Natural killer cell (primary cell): ENCODE data around the gene P2RX3. TPM values are rescaled to one million over a fixed set of nuclear protein-coding genes. Genes with fewer than 3 reads are reported as not detected.

Source experiments
- ATAC-seq, 3 donors: fragments of 150-1000 bp in 2 of 3; fragments of 200-7000 bp in 1 of 3; cut with Tn5 transposase; 1 replicate in 1 of 3; 2 replicates in 2 of 3; pipeline ENCODE4 v1.10.0; 2021; ENCODE audit warnings: mild to moderate bottlenecking in 2 of 3, moderate library complexity in 2 of 3
- DNase-seq, 2 donors: peaks; one replicate each; pipeline versions ENCODE4 v3.0.0 to v3.0.0-alpha.2; 2013 to 2021; ENCODE audit warnings: mixed read lengths in 1 of 2
- H3K27ac ChIP-seq: one replicate; pipeline ENCODE4 v1.5.1; 2013; ENCODE audit warnings: mild to moderate bottlenecking, low read length
- H3K27me3 ChIP-seq: one replicate; pipeline ENCODE4 v1.6.1; 2013; ENCODE audit warnings: low read length; ENCODE audit not compliant: control insufficient read depth, insufficient read depth
- H3K36me3 ChIP-seq: one replicate; pipeline ENCODE4 v1.6.1; 2013; ENCODE audit warnings: low read length; ENCODE audit not compliant: control insufficient read depth, insufficient read depth
- H3K4me1 ChIP-seq: one replicate; pipeline ENCODE4 v1.6.1; 2013; ENCODE audit warnings: low read length; ENCODE audit not compliant: control insufficient read depth, insufficient read depth
- H3K4me3 ChIP-seq: one replicate; pipeline ENCODE4 v1.5.1; 2013; ENCODE audit warnings: low read length
- H3K9me3 ChIP-seq: one replicate; pipeline ENCODE4 v1.6.1; 2013; ENCODE audit warnings: low read length; ENCODE audit not compliant: control insufficient read depth, insufficient read depth
- H3K27ac Mint-ChIP-seq, 2 donors: one replicate each; pipeline ENCODE4 v1.8.0; 2022; ENCODE audit warnings: mild to moderate bottlenecking in 2 of 2, mixed read lengths in 2 of 2, moderate library complexity in 1 of 2
- H3K27me3 Mint-ChIP-seq, 2 donors: one replicate each; pipeline ENCODE4 v1.8.0; 2022; ENCODE audit warnings: low read depth in 2 of 2, mixed read lengths in 2 of 2
- H3K36me3 Mint-ChIP-seq: one replicate; pipeline ENCODE4 v1.8.0; 2022; ENCODE audit warnings: mixed read lengths
- H3K4me1 Mint-ChIP-seq, 2 donors: one replicate each; pipeline ENCODE4 v1.8.0; 2022; ENCODE audit warnings: mixed read lengths in 2 of 2
- H3K4me3 Mint-ChIP-seq: one replicate; pipeline ENCODE4 v1.8.0; 2022; ENCODE audit warnings: mild to moderate bottlenecking, moderate library complexity, mixed read lengths
- H3K9me3 Mint-ChIP-seq, 2 donors: one replicate each; pipeline ENCODE4 v1.8.0; 2022; ENCODE audit warnings: mixed read lengths in 2 of 2
- CTCF ChIP-seq: fragments of 200-600 bp; IDR thresholded peaks from one replicate; pipeline ENCODE4 v1.8.0; 2022; ENCODE audit warnings: antibody characterized with exemption
- WGBS: methylation state at CpG from one replicate; pipeline ENCODE4 v1.1.7; 2013; ENCODE audit warnings: missing lambda C conversion rate; ENCODE audit not compliant: insufficient coverage; 5-methylcytosine and 5-hydroxymethylcytosine counted together
- intact Hi-C: fragments of 100-400 bp; cut with micrococcal nuclease; formaldehyde crosslinking; loops from one replicate; pipeline ENCODE4 v1.14.2; 2022
- total RNA-seq, 4 donors: library from RNA; stranded (reverse); fragments of 120-200 nt in 1 of 4; gene quantifications; one replicate each; pipeline versions ENCODE4 v1.2.3 to v1.2.4, GENCODE V29; 2013 to 2022

P2RX3 gene
- total RNA-seq = not detected
- not detected for total RNA-seq (2013)

- H3K36me3 Mint-ChIP-seq = no peaks in the 10 kb centered on the region
- H3K4me3 Mint-ChIP-seq = peak within 1 kb of the TSS; percentile 9
- no peak within 1 kb of the TSS for H3K4me3 ChIP-seq
- H3K27me3 ChIP-seq = no peaks in the 10 kb centered on the region
- no peak for ATAC-seq
- peaks cover 2% of the 10 kb centered on the region for H3K36me3 ChIP-seq
- intact Hi-C loops = loop anchor here (5.0 kb wide), 2 partner anchors 89 to 329 kb away; partner anchors contain the start of genes SLC43A3 and ZDHHC5
- peak within 1 kb of the TSS in 1 of 2 donors; percentile 18 for H3K27ac Mint-ChIP-seq
- DNase-seq = no peak
- no peak for TF ChIP-seq CTCF
- peaks cover 0 to 13% of the 10 kb centered on the region in 2 donors for H3K27me3 Mint-ChIP-seq
- no peaks in the 10 kb centered on the region for H3K9me3 Mint-ChIP-seq
- 77% methylated on average over 4 of the region's 4 CpGs for WGBS
- H3K4me1 ChIP-seq = peaks cover 32% of the 10 kb centered on the region
- H3K9me3 ChIP-seq = no peaks in the 10 kb centered on the region
- H3K27ac ChIP-seq = no peak within 1 kb of the TSS
- H3K4me1 Mint-ChIP-seq = peaks cover 46% of the 10 kb centered on the region in 2 donors
Measured at GRCh38 chr11:57338142-57338541, at the start of gene P2RX3. TSS of gene P2RX3 (plus strand) at chr11:57338352. CDS start at chr11:57338551, 199 bp downstream.

- no peak for DNase-seq
- Mint-ChIP-seq H3K27ac (no peak overlapping the region), H3K4me1 (no peaks in the 10 kb centered on the region), H3K9me3 (no peaks in the 10 kb centered on the region), H3K36me3 (no peaks in the 10 kb centered on the region), H3K27me3 (peaks cover 3 to 22% of the 10 kb centered on the region in 2 donors), H3K4me3 (no peak overlapping the region)
- Histone ChIP-seq H3K4me1 (no peaks in the 10 kb centered on the region), H3K27ac (no peak overlapping the region), H3K36me3 (no peaks in the 10 kb centered on the region), H3K27me3 (no peaks in the 10 kb centered on the region), H3K4me3 (no peak overlapping the region), H3K9me3 (no peaks in the 10 kb centered on the region)
- WGBS = 26% methylated on average over 10 of the region's 11 CpGs
- no peak for TF ChIP-seq CTCF
- intact Hi-C loops = no loop called here
- no peak for ATAC-seq
Measured at GRCh38 chr11:57288771-57289579, 49.2 kb upstream of the P2RX3 start.

- Histone ChIP-seq H3K27me3 (no peaks in the 10 kb centered on the region), H3K9me3 (no peaks in the 10 kb centered on the region), H3K4me3 (no peak overlapping the region), H3K27ac (no peak overlapping the region), H3K36me3 (no peaks in the 10 kb centered on the region), H3K4me1 (no peaks in the 10 kb centered on the region)
- DNase-seq = no peak
- peaks cover 6 to 20% of the 10 kb centered on the region in 2 donors for H3K27me3 Mint-ChIP-seq
- no peak overlapping the region for H3K27ac Mint-ChIP-seq
- no peaks in the 10 kb centered on the region for H3K36me3 Mint-ChIP-seq
- intact Hi-C loops = no loop called here
- no peak for ATAC-seq
- WGBS = no CpG with 5 or more reads among the region's 1 CpG
- no peaks in the 10 kb centered on the region for H3K9me3 Mint-ChIP-seq
- no peak overlapping the region for H3K4me3 Mint-ChIP-seq
- no peaks in the 10 kb centered on the region for H3K4me1 Mint-ChIP-seq
- TF ChIP-seq CTCF = no peak
Measured at GRCh38 chr11:57290288-57290687, 47.9 kb upstream of the P2RX3 start.
